Measurements from ENCODE around the gene KRTAP3-2. TPM values are rescaled to one million over a fixed set of nuclear protein-coding genes. Genes with fewer than 3 reads are reported as not detected.

KRTAP3-2 gene
- total RNA-seq, 1 experiment from 2014 or later = not detected

DNA sequence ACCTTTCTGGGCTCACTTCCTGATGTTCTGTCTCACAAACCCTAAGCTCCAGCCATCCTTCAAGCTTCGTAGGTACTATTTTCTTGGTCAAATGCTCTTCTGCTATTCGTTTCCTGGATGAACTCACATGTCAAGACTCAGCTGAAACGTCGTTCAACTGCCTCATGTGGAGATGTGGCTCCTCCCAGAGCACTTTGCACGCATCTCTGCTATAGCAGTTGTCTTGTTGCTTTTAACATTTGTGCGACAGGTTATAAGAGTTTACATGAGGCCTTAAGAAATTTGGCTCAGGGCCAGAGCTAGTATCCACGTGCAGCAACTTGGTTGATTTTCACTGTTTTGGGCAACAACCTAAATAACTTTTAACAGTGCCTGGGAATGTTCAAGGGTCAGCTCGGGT is 12.8 kb downstream of the KRTAP3-2 start:
- H3K9ac ChIP-seq (ENCODE audit: extremely low read depth, insufficient read length, low read length) = no peak overlapping the region
- WGBS (ENCODE audit: extremely low coverage, insufficient read length, low lambda C conversion rate) = no CpG with 5 or more reads among the region's 8 CpGs
- no peak overlapping the region for H3K4me2 ChIP-seq (ENCODE audit: insufficient read depth, insufficient read length, low read length)
- no peak overlapping the region for H3K18ac ChIP-seq (ENCODE audit: insufficient read length, low read depth, low read length)
- H2BK5ac ChIP-seq (ENCODE audit: insufficient read length, low read length) = no peak overlapping the region
- Mint-ChIP-seq H3K4me1 (no peaks in the 10 kb centered on the region), H3K36me3 (ENCODE audit: insufficient read depth in 1 of 3, low read depth in 3 of 3) (no peaks in the 10 kb centered on the region), H3K9me3 (peaks cover 0 to 5% of the 10 kb centered on the region in 2 experiments; a peak in 2 of 5 replicates), H3K27ac (no peak overlapping the region), H3K27me3 (ENCODE audit: low read depth) (peaks cover 3% of the 10 kb centered on the region), H3K4me3 (no peak overlapping the region)
- H3K4ac ChIP-seq (ENCODE audit: low read depth, low read length) = no peak overlapping the region
- no peak overlapping the region for H3K14ac ChIP-seq (ENCODE audit: insufficient read depth, low read length)
- no peak overlapping the region for H3K56ac ChIP-seq (ENCODE audit: insufficient read length, low read depth, low read length)
- H2BK15ac ChIP-seq (ENCODE audit: low read depth, low read length) = no peak overlapping the region
- no peaks in the 10 kb centered on the region for H3K27me3 ChIP-seq (ENCODE audit: insufficient read depth, low read length)
- no peak overlapping the region for H3K23ac ChIP-seq (ENCODE audit: insufficient read length, low read depth, low read length)
- H2BK20ac ChIP-seq (ENCODE audit: low read depth, low read length, poor library complexity, severe bottlenecking) = no peak overlapping the region
- no peaks in the 10 kb centered on the region for H4K20me1 ChIP-seq (ENCODE audit: control insufficient read depth, insufficient read depth, insufficient read length)
- no peaks in the 10 kb centered on the region for H3K79me1 ChIP-seq (ENCODE audit: insufficient read depth, low read depth, low read length, poor library complexity, severe bottlenecking)
- no peak overlapping the region for H2AK5ac ChIP-seq (ENCODE audit: insufficient read length, low read length)
- no peak overlapping the region for H4K5ac ChIP-seq (ENCODE audit: insufficient read length, low read depth, low read length)
- TF ChIP-seq, protein P1, sequence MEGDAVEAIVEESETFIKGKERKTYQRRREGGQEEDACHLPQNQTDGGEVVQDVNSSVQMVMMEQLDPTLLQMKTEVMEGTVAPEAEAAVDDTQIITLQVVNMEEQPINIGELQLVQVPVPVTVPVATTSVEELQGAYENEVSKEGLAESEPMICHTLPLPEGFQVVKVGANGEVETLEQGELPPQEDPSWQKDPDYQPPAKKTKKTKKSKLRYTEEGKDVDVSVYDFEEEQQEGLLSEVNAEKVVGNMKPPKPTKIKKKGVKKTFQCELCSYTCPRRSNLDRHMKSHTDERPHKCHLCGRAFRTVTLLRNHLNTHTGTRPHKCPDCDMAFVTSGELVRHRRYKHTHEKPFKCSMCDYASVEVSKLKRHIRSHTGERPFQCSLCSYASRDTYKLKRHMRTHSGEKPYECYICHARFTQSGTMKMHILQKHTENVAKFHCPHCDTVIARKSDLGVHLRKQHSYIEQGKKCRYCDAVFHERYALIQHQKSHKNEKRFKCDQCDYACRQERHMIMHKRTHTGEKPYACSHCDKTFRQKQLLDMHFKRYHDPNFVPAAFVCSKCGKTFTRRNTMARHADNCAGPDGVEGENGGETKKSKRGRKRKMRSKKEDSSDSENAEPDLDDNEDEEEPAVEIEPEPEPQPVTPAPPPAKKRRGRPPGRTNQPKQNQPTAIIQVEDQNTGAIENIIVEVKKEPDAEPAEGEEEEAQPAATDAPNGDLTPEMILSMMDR (conservative IDR thresholded peaks at IDR 0.05) = no peak
- no peaks in the 10 kb centered on the region for H3K9me3 ChIP-seq (ENCODE audit: control insufficient read depth, low read depth, low read length)
- H3K4me1 ChIP-seq (ENCODE audit: insufficient read depth, low read length) = no peaks in the 10 kb centered on the region
- no peak overlapping the region for H2BK120ac ChIP-seq (ENCODE audit: low read depth, low read length, poor library complexity, severe bottlenecking)
- H4K91ac ChIP-seq (ENCODE audit: insufficient read length, low read depth, low read length) = no peak overlapping the region
- H2AFZ ChIP-seq (ENCODE audit: low read length) = no peak overlapping the region
- H3K79me2 ChIP-seq (ENCODE audit: insufficient read depth, low read length) = no peaks in the 10 kb centered on the region
- H3K23me2 ChIP-seq (ENCODE audit: insufficient read length, low read depth, low read length, poor library complexity, severe bottlenecking) = no peaks in the 10 kb centered on the region
- H3T11ph ChIP-seq (ENCODE audit: low read length) = no peak overlapping the region
- DNase-seq = no peak
- H3K27ac ChIP-seq (ENCODE audit: insufficient read length, low read depth, low read length) = no peak overlapping the region
- no peak overlapping the region for H4K8ac ChIP-seq (replicated peaks; ENCODE audit: insufficient read length, low read depth, low read length)
- H2BK12ac ChIP-seq (ENCODE audit: insufficient read length, low read depth, low read length) = no peak overlapping the region
